ENCODE data around the gene KIF25. TPM values are rescaled to one million over a fixed set of nuclear protein-coding genes. Genes with fewer than 3 reads are reported as not detected.

Gene KIF25
- total RNA-seq, 2 experiments from 2014 or later = not detected

DNA sequence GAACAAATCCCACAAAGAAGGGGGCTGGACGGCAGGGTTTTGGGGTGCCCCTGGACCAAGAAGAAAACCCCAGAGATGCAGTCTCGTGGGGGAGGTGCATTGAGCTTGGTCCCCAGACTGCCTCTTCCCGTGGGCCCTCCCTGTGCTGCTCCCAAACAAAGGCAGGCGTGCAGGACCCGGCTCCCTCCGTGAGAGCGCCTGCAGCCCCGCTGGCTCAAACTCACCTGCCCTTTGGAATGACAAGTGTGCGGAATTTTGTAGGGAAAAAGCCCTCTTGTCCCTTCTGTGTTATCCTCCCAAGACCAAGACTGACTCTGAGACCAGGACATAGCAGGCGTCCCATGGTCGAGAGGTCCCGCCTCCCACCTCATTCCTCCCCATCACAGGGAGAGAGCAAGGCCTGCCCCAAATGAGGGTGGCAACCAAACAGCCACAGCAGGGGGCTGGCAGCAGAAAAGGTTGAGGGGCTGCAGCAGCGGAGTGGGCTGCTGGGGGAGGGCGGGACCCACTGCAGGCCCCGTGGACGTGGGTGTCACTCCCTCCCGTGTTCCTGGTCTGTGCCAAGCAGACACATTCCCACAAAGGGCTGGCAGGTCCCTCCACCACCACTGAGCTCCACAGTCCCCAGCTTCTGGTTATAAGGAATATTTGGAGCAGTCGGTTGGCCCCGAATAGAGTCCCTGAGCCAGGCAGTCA is 87.1 kb downstream of the KIF25 start:
- intact Hi-C loops (cut with micrococcal nuclease) = no loop called here
- Mint-ChIP-seq H3K27me3 (no peaks in the 10 kb centered on the region), H3K36me3 (ENCODE audit: low read depth) (no peaks in the 10 kb centered on the region), H3K27ac (no peak overlapping the region), H3K4me3 (no peak overlapping the region), H3K4me1 (ENCODE audit: low read depth) (no peaks in the 10 kb centered on the region), H3K9me3 (no peaks in the 10 kb centered on the region)
- TF ChIP-seq, protein P1, sequence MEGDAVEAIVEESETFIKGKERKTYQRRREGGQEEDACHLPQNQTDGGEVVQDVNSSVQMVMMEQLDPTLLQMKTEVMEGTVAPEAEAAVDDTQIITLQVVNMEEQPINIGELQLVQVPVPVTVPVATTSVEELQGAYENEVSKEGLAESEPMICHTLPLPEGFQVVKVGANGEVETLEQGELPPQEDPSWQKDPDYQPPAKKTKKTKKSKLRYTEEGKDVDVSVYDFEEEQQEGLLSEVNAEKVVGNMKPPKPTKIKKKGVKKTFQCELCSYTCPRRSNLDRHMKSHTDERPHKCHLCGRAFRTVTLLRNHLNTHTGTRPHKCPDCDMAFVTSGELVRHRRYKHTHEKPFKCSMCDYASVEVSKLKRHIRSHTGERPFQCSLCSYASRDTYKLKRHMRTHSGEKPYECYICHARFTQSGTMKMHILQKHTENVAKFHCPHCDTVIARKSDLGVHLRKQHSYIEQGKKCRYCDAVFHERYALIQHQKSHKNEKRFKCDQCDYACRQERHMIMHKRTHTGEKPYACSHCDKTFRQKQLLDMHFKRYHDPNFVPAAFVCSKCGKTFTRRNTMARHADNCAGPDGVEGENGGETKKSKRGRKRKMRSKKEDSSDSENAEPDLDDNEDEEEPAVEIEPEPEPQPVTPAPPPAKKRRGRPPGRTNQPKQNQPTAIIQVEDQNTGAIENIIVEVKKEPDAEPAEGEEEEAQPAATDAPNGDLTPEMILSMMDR (IDR thresholded peaks at IDR 0.05) = no peak
- ChIA-PET CTCF (no interaction called here), POLR2A (no interaction called here)
- DNase-seq = no peak
- ATAC-seq = no peak

DNA sequence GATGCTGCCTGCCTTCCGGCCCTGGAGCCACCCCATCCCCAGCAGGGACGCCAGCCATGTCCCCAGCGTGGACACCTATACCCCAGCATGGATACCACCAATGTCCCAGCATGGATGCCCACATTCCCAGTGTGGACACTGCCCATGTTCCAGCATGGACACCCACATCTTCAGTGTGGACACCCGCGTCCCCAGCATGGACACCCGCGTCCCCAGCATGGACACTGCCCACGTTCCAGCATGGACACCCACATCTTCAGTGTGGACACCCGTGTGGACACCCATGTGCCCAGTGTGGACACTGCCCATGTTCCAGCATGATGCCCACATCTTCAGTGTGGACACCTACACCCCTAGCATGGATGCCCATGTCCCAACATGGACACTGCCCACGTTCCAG is 88.6 kb downstream of the KIF25 start:
- ChIA-PET CTCF (no interaction called here), POLR2A (no interaction called here)
- DNase-seq = no peak
- Mint-ChIP-seq H3K9me3 (no peaks in the 10 kb centered on the region), H3K27ac (no peak overlapping the region), H3K4me1 (ENCODE audit: low read depth) (no peaks in the 10 kb centered on the region), H3K27me3 (no peaks in the 10 kb centered on the region), H3K36me3 (ENCODE audit: low read depth) (no peaks in the 10 kb centered on the region), H3K4me3 (no peak overlapping the region)
- no peak for ATAC-seq
- TF ChIP-seq, protein P1 (IDR thresholded peaks at IDR 0.05) = no peak
- intact Hi-C loops (cut with micrococcal nuclease) = no loop called here

DNA sequence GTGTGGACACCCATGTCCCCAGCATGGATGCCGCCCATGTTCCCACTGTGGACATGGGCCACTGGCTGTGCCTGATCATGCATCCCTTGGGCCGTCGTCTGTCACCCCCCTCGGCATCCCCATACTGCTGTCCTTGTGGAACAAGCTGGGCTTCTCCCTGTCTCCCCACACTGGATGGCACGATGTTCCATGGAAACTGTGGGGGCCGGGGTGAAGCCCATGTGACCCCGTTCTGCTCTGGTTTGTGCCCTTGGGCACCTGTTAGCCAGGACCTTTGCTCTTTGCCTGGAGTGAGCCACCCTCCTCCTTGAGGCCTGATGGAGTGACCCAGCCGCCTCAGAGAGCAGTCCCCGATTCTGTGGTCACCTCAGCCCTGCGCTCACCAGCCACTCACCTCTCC is 89.1 kb downstream of the KIF25 start:
- DNase-seq = no peak
- TF ChIP-seq, protein P1 (IDR thresholded peaks at IDR 0.05) = no peak
- no peaks in the 10 kb centered on the region for H3K27me3 Mint-ChIP-seq
- H3K27ac Mint-ChIP-seq = no peak overlapping the region
- ChIA-PET POLR2A (no interaction called here), CTCF (no interaction called here)
- no peak overlapping the region for H3K4me3 Mint-ChIP-seq
- intact Hi-C loops (cut with micrococcal nuclease) = no loop called here
- H3K36me3 Mint-ChIP-seq (ENCODE audit: low read depth) = no peaks in the 10 kb centered on the region
- no peaks in the 10 kb centered on the region for H3K9me3 Mint-ChIP-seq
- no peaks in the 10 kb centered on the region for H3K4me1 Mint-ChIP-seq (ENCODE audit: low read depth)
- ATAC-seq = no peak

DNA sequence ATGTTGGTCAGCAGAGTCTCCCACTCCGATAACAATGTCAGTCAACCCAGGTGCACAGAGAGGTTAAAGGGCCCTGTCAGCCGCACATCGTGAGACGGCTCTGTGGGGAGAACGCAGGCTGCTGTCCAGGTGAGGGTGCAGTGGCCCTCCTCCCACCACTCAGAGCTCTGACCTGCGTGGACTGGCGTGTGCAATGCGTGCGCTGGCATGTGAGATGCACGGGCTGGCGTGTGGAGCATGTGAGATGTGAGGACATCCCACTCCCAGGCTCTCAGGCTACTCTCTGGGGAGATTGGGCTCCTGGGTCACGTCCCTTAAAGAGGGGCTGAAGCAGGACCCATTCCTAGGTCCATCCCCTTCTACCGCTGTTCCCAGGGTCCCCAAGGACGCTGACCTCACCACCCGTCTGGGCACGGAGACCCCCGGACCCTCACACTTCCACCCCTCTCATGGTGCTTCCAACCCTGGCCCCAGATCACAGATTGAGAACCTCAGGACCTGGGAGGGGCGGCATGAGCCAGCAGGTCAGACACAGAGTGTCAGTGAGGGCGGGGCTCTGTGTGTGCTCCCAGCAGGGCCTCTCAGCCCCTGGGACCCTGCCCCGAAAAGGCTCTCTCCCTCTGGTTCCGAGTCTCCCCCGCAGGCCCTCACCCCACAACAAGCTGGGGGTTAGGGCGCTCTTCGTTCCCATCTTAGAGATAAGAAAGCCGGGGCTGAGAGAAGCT is 90.1 kb downstream of the KIF25 start:
- no peaks in the 10 kb centered on the region for H3K9me3 Mint-ChIP-seq
- ATAC-seq (no peak), DNase-seq (no peak)
- ChIA-PET POLR2A (no interaction called here), CTCF (no interaction called here)
- no peaks in the 10 kb centered on the region for H3K4me1 Mint-ChIP-seq (ENCODE audit: low read depth)
- H3K27me3 Mint-ChIP-seq = no peaks in the 10 kb centered on the region
- TF ChIP-seq, protein P1 (IDR thresholded peaks at IDR 0.05) = no peak
- no peak overlapping the region for H3K27ac Mint-ChIP-seq
- H3K36me3 Mint-ChIP-seq (ENCODE audit: low read depth) = no peaks in the 10 kb centered on the region
- intact Hi-C loops (cut with micrococcal nuclease) = no loop called here
- no peak overlapping the region for H3K4me3 Mint-ChIP-seq

Data from activated CD8-positive, alpha-beta T cell treated with anti-CD3 and anti-CD28 coated beads for 36 hours (primary cell).